Measurements from ENCODE around the gene ITPR2. TPM values are rescaled to one million over a fixed set of nuclear protein-coding genes. Genes with fewer than 3 reads are reported as not detected.

ITPR2 gene
- total and polyA plus RNA-seq, 2 of the 8 experiments (the other 6 are each of a cell fraction or from before 2014, with no cell fraction given) = 4.1 to 48.3 TPM

- no peak for FAIRE-seq
- no peaks in the 10 kb centered on the region for H3K4me1 ChIP-seq (replicated peaks in 1 of 4; ENCODE audit: control insufficient read depth in 3 of 4, insufficient read depth in 4 of 4, low read length in 3 of 4)
- TF ChIP-seq E2F6 (IDR thresholded peaks at IDR 0.05) = no peak
- no peak for TF ChIP-seq CTCF (IDR thresholded peaks at IDR 0.05; ENCODE audit: control extremely low read depth in 1 of 3, insufficient read depth in 1 of 3, low read depth in 1 of 3, low read length in 3 of 3)
- TF ChIP-seq CHD2 (IDR thresholded peaks at IDR 0.05; ENCODE audit: low read length) = no peak
- no peak for TF ChIP-seq CREB1 (IDR thresholded peaks at IDR 0.05)
- TF ChIP-seq POLR2AphosphoS5 (IDR thresholded peaks at IDR 0.05; ENCODE audit: low read depth, low read length) = no peak
Observed at GRCh38 chr12:26880625-26881024, 47.6 kb upstream of the ITPR2 start.

More at GRCh38 chr12:26880625-26881024, 47.6 kb upstream of the ITPR2 start:
- Histone ChIP-seq H4K5ac (ENCODE audit: insufficient read length, low read depth, low read length) (no peak overlapping the region), H3K14ac (ENCODE audit: insufficient read length) (no peak overlapping the region), H3K9ac (replicated peaks in 1 of 4; ENCODE audit: extremely low read depth in 1 of 4, low read depth in 3 of 4, low read length in 3 of 4) (no peak overlapping the region), H3K36me3 (ENCODE audit: control insufficient read depth in 2 of 4, insufficient read depth in 4 of 4, low read length in 3 of 4) (no peaks in the 10 kb centered on the region), H2BK12ac (ENCODE audit: low read depth, low read length) (no peak overlapping the region), H4K8ac (ENCODE audit: extremely low read depth, insufficient read depth, low read length) (no peak overlapping the region), H2AK5ac (ENCODE audit: low read depth, low read length) (no peak overlapping the region), H3K23ac (ENCODE audit: insufficient read length) (no peak overlapping the region), H4K91ac (replicated peaks; ENCODE audit: insufficient read length, low read length) (no peak overlapping the region), H3K79me1 (ENCODE audit: low read depth, low read length) (no peaks in the 10 kb centered on the region), H3K4ac (replicated peaks; ENCODE audit: insufficient read length, low read depth, low read length) (no peak overlapping the region), H3K27ac (ENCODE audit: low read depth, low read length) (no peak overlapping the region), H3K27me3 (replicated peaks in 1 of 4; ENCODE audit: control insufficient read depth in 3 of 4, extremely low read depth in 1 of 4, insufficient read depth in 3 of 4, low read length in 3 of 4) (no peaks in the 10 kb centered on the region), H4K20me1 (replicated peaks in 1 of 2; ENCODE audit: control insufficient read depth in 1 of 2, insufficient read depth in 2 of 2, low read length in 2 of 2) (no peaks in the 10 kb centered on the region), H3K4me3 (ENCODE audit: extremely low read depth in 1 of 4, insufficient read depth in 2 of 4, low read depth in 3 of 4, low read length in 4 of 4) (no peak overlapping the region), H3K4me2 (ENCODE audit: insufficient read depth in 1 of 2, low read depth in 2 of 2, low read length in 2 of 2) (no peak overlapping the region), H3K56ac (replicated peaks; ENCODE audit: insufficient read length, low read depth, low read length) (no peak overlapping the region), H3K79me2 (ENCODE audit: control insufficient read depth in 1 of 2, insufficient read depth in 2 of 2, low read length in 2 of 2) (no peaks in the 10 kb centered on the region), H2AFZ (ENCODE audit: low read length) (no peak overlapping the region), H2BK5ac (ENCODE audit: low read depth, low read length) (no peak overlapping the region), H2BK120ac (replicated peaks; ENCODE audit: low read depth, low read length) (no peak overlapping the region), H3K9me3 (ENCODE audit: insufficient read depth in 2 of 2, low read depth in 1 of 2, low read length in 1 of 2) (0 out of 4 replicates have a peak, but pooled peaks cover 0 to 3% of the 10 kb centered on the region in 2 experiments), H3K23me2 (ENCODE audit: low read depth, low read length) (no peaks in the 10 kb centered on the region), H3K18ac (ENCODE audit: extremely low read depth, low read length) (no peak overlapping the region), H2BK15ac (ENCODE audit: low read length) (no peak overlapping the region), H2BK20ac (ENCODE audit: low read length) (no peak overlapping the region)
- WGBS, 2 experiments (ENCODE audit: extremely low coverage in 1 of 2, insufficient coverage in 1 of 2, insufficient read length in 1 of 2, insufficient replicate concordance in 2 of 2, low coverage in 1 of 2, low lambda C conversion rate in 2 of 2, missing lambda C conversion rate in 1 of 2) = 45% methylated on average over 2 of the region's 2 CpGs; no CpG with 5 or more reads in 1 of the 2 experiments
- POLR2A ChIA-PET (ENCODE audit: partially characterized antibody) = no interaction called here
- CTCF ChIA-PET (ENCODE audit: partially characterized antibody) = interaction anchor here (3.9 to 7.0 kb wide), 2 partner anchors 14 to 48 kb away, joined by 15 to 96 read pairs; partner anchors contain the start of gene ITPR2
- DNase-seq (ENCODE audit: low read depth in 1 of 2, low spot score in 2 of 2) = no peak
